ENCODE results near the gene NEK10. TPM values are rescaled to one million over a fixed set of nuclear protein-coding genes. Genes with fewer than 3 reads are reported as not detected.

Gene NEK10
- total RNA-seq, 1 experiment from 2014 or later = 0.34 TPM

DNA sequence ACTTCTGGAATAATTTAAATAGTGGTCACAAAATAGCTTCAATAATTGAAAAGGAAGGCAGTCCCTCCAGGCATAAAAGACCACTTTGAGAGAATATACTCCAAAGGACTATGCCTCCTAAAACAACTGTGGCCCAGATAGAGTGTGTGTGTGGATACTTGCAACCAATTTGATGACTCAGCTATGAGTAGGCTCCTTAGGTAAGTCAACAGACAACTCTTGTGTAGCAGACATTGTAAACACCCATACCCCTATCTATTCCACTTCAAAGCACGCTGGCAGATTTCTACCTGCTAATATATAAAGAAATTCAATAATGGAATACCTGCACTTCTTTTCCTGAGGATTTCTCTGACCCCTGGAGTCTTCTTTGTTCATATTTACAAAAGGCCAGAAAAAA, 254.5 kb downstream of the NEK10 start:
- POLR2A ChIA-PET (ENCODE audit: low non-redundant PET) = no interaction called here
- H3K27me3 ChIP-seq (replicated peaks; ENCODE audit: insufficient read depth, low read depth, low read length, poor library complexity) = no peaks in the 10 kb centered on the region
- H3K36me3 ChIP-seq (ENCODE audit: insufficient read depth, low read length, poor library complexity, severe bottlenecking) = no peaks in the 10 kb centered on the region
- no peak for DNase-seq (ENCODE audit: low spot score)
- H3K4me1 ChIP-seq (ENCODE audit: insufficient read depth, low read length, poor library complexity, severe bottlenecking) = no peaks in the 10 kb centered on the region
- no TSS peak for BruUV-seq (replicated peaks)
- no peak overlapping the region for H3K27ac ChIP-seq (ENCODE audit: low read depth, low read length, poor library complexity, severe bottlenecking)
- H3K9me3 ChIP-seq (ENCODE audit: low read depth, low read length, poor library complexity, severe bottlenecking) = no peaks in the 10 kb centered on the region
- H3K4me3 ChIP-seq (ENCODE audit: low read depth, low read length, poor library complexity, severe bottlenecking) = no peak overlapping the region
- CTCF ChIA-PET = no interaction called here
- TF ChIP-seq, protein P1, sequence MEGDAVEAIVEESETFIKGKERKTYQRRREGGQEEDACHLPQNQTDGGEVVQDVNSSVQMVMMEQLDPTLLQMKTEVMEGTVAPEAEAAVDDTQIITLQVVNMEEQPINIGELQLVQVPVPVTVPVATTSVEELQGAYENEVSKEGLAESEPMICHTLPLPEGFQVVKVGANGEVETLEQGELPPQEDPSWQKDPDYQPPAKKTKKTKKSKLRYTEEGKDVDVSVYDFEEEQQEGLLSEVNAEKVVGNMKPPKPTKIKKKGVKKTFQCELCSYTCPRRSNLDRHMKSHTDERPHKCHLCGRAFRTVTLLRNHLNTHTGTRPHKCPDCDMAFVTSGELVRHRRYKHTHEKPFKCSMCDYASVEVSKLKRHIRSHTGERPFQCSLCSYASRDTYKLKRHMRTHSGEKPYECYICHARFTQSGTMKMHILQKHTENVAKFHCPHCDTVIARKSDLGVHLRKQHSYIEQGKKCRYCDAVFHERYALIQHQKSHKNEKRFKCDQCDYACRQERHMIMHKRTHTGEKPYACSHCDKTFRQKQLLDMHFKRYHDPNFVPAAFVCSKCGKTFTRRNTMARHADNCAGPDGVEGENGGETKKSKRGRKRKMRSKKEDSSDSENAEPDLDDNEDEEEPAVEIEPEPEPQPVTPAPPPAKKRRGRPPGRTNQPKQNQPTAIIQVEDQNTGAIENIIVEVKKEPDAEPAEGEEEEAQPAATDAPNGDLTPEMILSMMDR (conservative IDR thresholded peaks at IDR 0.05; ENCODE audit: low read depth, low read length) = no peak
- intact Hi-C loops (cut with micrococcal nuclease; ENCODE audit: unreplicated experiment) = no loop called here

GRCh38 chr3:27114129-27114528, 255.1 kb downstream of the NEK10 start:
- intact Hi-C loops (cut with micrococcal nuclease; ENCODE audit: unreplicated experiment) = no loop called here
- ChIA-PET POLR2A (ENCODE audit: low non-redundant PET) (no interaction called here), CTCF (no interaction called here)
- DNase-seq (ENCODE audit: low spot score) = no peak
- Histone ChIP-seq H3K4me3 (ENCODE audit: low read depth, low read length, poor library complexity, severe bottlenecking) (no peak overlapping the region), H3K36me3 (ENCODE audit: insufficient read depth, low read length, poor library complexity, severe bottlenecking) (no peaks in the 10 kb centered on the region), H3K4me1 (ENCODE audit: insufficient read depth, low read length, poor library complexity, severe bottlenecking) (no peaks in the 10 kb centered on the region), H3K27ac (ENCODE audit: low read depth, low read length, poor library complexity, severe bottlenecking) (no peak overlapping the region), H3K9me3 (ENCODE audit: low read depth, low read length, poor library complexity, severe bottlenecking) (no peaks in the 10 kb centered on the region), H3K27me3 (replicated peaks; ENCODE audit: insufficient read depth, low read depth, low read length, poor library complexity) (no peaks in the 10 kb centered on the region)
- BruUV-seq (replicated peaks) = no TSS peak
- TF ChIP-seq, protein P1 (conservative IDR thresholded peaks at IDR 0.05; ENCODE audit: low read depth, low read length) = no peak
- no peak for TF ChIP-seq EZH2 (IDR thresholded peaks at IDR 0.05; ENCODE audit: borderline replicate concordance, low read depth, low read length, poor library complexity, severe bottlenecking)

- peaks cover 4% of the 10 kb centered on the region for H3K4me1 ChIP-seq (ENCODE audit: insufficient read depth, low read length, poor library complexity, severe bottlenecking)
- DNase-seq (ENCODE audit: low spot score) = no peak
- H3K9me3 ChIP-seq (ENCODE audit: low read depth, low read length, poor library complexity, severe bottlenecking) = no peaks in the 10 kb centered on the region
- TF ChIP-seq EZH2 (IDR thresholded peaks at IDR 0.05; ENCODE audit: borderline replicate concordance, low read depth, low read length, poor library complexity, severe bottlenecking) = no peak
- TF ChIP-seq, protein P1 (conservative IDR thresholded peaks at IDR 0.05; ENCODE audit: low read depth, low read length) = no peak
- BruUV-seq (replicated peaks) = no TSS peak
- ChIA-PET POLR2A (ENCODE audit: low non-redundant PET) (no interaction called here), CTCF (no interaction called here)
- H3K27ac ChIP-seq (ENCODE audit: low read depth, low read length, poor library complexity, severe bottlenecking) = no peak overlapping the region
- intact Hi-C loops (cut with micrococcal nuclease; ENCODE audit: unreplicated experiment) = no loop called here
- H3K27me3 ChIP-seq (replicated peaks; ENCODE audit: insufficient read depth, low read depth, low read length, poor library complexity) = no peaks in the 10 kb centered on the region
- no peaks in the 10 kb centered on the region for H3K36me3 ChIP-seq (ENCODE audit: insufficient read depth, low read length, poor library complexity, severe bottlenecking)
- H3K4me3 ChIP-seq (ENCODE audit: low read depth, low read length, poor library complexity, severe bottlenecking) = no peak overlapping the region
Observed at GRCh38 chr3:27110020-27110419, 259.2 kb downstream of the NEK10 start.
